Prostate gland (tissue), 2 donors: ENCODE data around the gene FAM168A. TPM values are rescaled to one million over a fixed set of nuclear protein-coding genes. Genes with fewer than 3 reads are reported as not detected.

Experiments
- DNase-seq: peaks from one replicate; pipeline ENCODE4 v3.0.0-alpha.2; 2019; ENCODE audit warnings: low spot score
- H3K27ac ChIP-seq, 2 donors: fragments of 200-600 bp; sonication (generic); 2 replicates each; pipeline ENCODE4 v1.5.1; 2017 to 2019
- H3K27me3 ChIP-seq: fragments of 200-600 bp; sonication (generic); replicated peaks from 2 replicates; pipeline ENCODE4 v1.5.1; 2019; ENCODE audit not compliant: insufficient read depth
- H3K36me3 ChIP-seq, 2 donors: fragments of 200-600 bp; sonication (generic); 1 replicate in 1 of 2; 2 replicates in 1 of 2; pipeline versions ENCODE4 v1.5.1 to v1.8.1; 2017 to 2019
- H3K4me1 ChIP-seq: fragments of 200-600 bp; sonication (generic); replicated peaks from 2 replicates; pipeline ENCODE4 v1.5.1; 2019
- H3K4me3 ChIP-seq, 2 donors: fragments of 200-600 bp; sonication (generic); 2 replicates each; pipeline ENCODE4 v1.5.1; 2017 to 2019
- H3K9me3 ChIP-seq: fragments of 200-600 bp; sonication (generic); 2 replicates; pipeline ENCODE4 v1.5.1; 2017
- CTCF ChIP-seq, 4 experiments: fragments of 200-600 bp in 2 of 4; fragments of 450-650 bp in 2 of 4; sonication (generic) in 2 of 4; IDR thresholded peaks; 1 replicate in 3 of 4; 2 replicates in 1 of 4; pipeline ENCODE4 v1.5.1; 2016 to 2019; ENCODE audit warnings: antibody characterized with exemption in 4 of 4, mild to moderate bottlenecking in 2 of 4, moderate library complexity in 2 of 4
- POLR2A ChIP-seq: fragments of 450-650 bp; IDR thresholded peaks from one replicate; pipeline ENCODE4 v1.6.1; 2016; ENCODE audit warnings: antibody characterized with exemption, mild to moderate bottlenecking
- POLR2AphosphoS5 ChIP-seq: sonication (generic); formaldehyde crosslinking; IDR thresholded peaks from one replicate; pipeline ENCODE4 v1.6.1; 2017; ENCODE audit warnings: antibody characterized with exemption
- WGBS: methylation state at CpG from one replicate; pipeline ENCODE4 v1.1.5; 2018; 5-methylcytosine and 5-hydroxymethylcytosine counted together
- intact Hi-C: fragments of 100-400 bp; cut with DNase I; formaldehyde crosslinking; loops from one replicate; pipeline ENCODE4 v1.14.2; 2022
- total RNA-seq, 2 donors: library from RNA; depleted of rRNA; stranded (reverse); fragments of >200 nt; gene quantifications; one replicate each; pipeline ENCODE4 v1.1.0, GENCODE V29; 2016

FAM168A gene
- total RNA-seq, 2 donors from 2014 or later: 27.3 to 38.3 TPM

- Histone ChIP-seq H3K27me3 (no peaks in the 10 kb centered on the region), H3K4me3 (no peak overlapping the region), H3K4me1 (no peaks in the 10 kb centered on the region), H3K27ac (no peak overlapping the region), H3K9me3 (no peaks in the 10 kb centered on the region), H3K36me3 (no peaks in the 10 kb centered on the region)
- TF ChIP-seq POLR2AphosphoS5 (no peak), POLR2A (no peak), CTCF (IDR thresholded peaks at IDR 0.05) (no peak)
- intact Hi-C loops: no loop called here
- DNase-seq: no peak
- whole genome bisulfite sequencing: 91% methylated on average over 2 of the region's 2 CpGs
Observed at GRCh38 chr11:73416786-73417185, 181.1 kb downstream of the FAM168A start.

- WGBS: 68% methylated on average over 4 of the region's 4 CpGs
- DNase-seq: no peak
- no peaks in the 10 kb centered on the region for H3K27me3 ChIP-seq
- no peak for TF ChIP-seq POLR2AphosphoS5
- TF ChIP-seq CTCF (IDR thresholded peaks at IDR 0.05): no peak
- TF ChIP-seq POLR2A: no peak
- H3K4me1 ChIP-seq: no peaks in the 10 kb centered on the region
- intact Hi-C loops: no loop called here
- H3K9me3 ChIP-seq: no peaks in the 10 kb centered on the region
- no peak overlapping the region for H3K4me3 ChIP-seq
- no peaks in the 10 kb centered on the region for H3K36me3 ChIP-seq
- H3K27ac ChIP-seq: no peak overlapping the region
Observed at GRCh38 chr11:73415854-73416615, 181.9 kb downstream of the FAM168A start.

GRCh38 chr11:73414977-73415651 is 182.8 kb downstream of the FAM168A start:
- no peak for DNase-seq
- no peak overlapping the region for H3K4me3 ChIP-seq
- no peaks in the 10 kb centered on the region for H3K36me3 ChIP-seq
- intact Hi-C loops: no loop called here
- no peaks in the 10 kb centered on the region for H3K4me1 ChIP-seq
- no peak overlapping the region for H3K27ac ChIP-seq
- no peaks in the 10 kb centered on the region for H3K9me3 ChIP-seq
- H3K27me3 ChIP-seq: no peaks in the 10 kb centered on the region
- 40% methylated on average over 1 of the region's 1 CpG for WGBS
- TF ChIP-seq POLR2A (no peak), POLR2AphosphoS5 (no peak), CTCF (IDR thresholded peaks at IDR 0.05) (no peak)

GRCh38 chr11:73413256-73413655 is 184.7 kb downstream of the FAM168A start:
- Histone ChIP-seq H3K4me1 (no peaks in the 10 kb centered on the region), H3K9me3 (no peaks in the 10 kb centered on the region), H3K4me3 (no peak overlapping the region), H3K27me3 (no peaks in the 10 kb centered on the region), H3K27ac (no peak overlapping the region), H3K36me3 (no peaks in the 10 kb centered on the region)
- WGBS: 93% methylated on average over 2 of the region's 2 CpGs
- TF ChIP-seq POLR2AphosphoS5 (no peak), CTCF (IDR thresholded peaks at IDR 0.05) (no peak), POLR2A (no peak)
- no peak for DNase-seq
- intact Hi-C loops: no loop called here

GRCh38 chr11:73412308-73412707 is 185.6 kb downstream of the FAM168A start:
- 62% methylated on average over 3 of the region's 3 CpGs for WGBS
- Histone ChIP-seq H3K9me3 (no peaks in the 10 kb centered on the region), H3K4me1 (no peaks in the 10 kb centered on the region), H3K27me3 (no peaks in the 10 kb centered on the region), H3K36me3 (no peaks in the 10 kb centered on the region), H3K27ac (no peak overlapping the region), H3K4me3 (no peak overlapping the region)
- intact Hi-C loops: no loop called here
- TF ChIP-seq POLR2AphosphoS5 (no peak), CTCF (IDR thresholded peaks at IDR 0.05) (no peak), POLR2A (no peak)
- DNase-seq: no peak
